ENCODE results near the gene TMEM169. TPM values are rescaled to one million over a fixed set of nuclear protein-coding genes. Genes with fewer than 3 reads are reported as not detected.

The TMEM169 gene
- total RNA-seq, 1 donor = 0.36 TPM

- TF ChIP-seq CTCF (IDR thresholded peaks at IDR 0.05; ENCODE audit: insufficient read depth, low read length) = no peak
- H3K4me3 ChIP-seq (ENCODE audit: low read depth, low read length) = no peak overlapping the region
- DNase-seq (ENCODE audit: low read depth) = peak; percentile 13
Measured at GRCh38 chr2:216118474-216118873, 36.8 kb downstream of the TMEM169 start.

DNA sequence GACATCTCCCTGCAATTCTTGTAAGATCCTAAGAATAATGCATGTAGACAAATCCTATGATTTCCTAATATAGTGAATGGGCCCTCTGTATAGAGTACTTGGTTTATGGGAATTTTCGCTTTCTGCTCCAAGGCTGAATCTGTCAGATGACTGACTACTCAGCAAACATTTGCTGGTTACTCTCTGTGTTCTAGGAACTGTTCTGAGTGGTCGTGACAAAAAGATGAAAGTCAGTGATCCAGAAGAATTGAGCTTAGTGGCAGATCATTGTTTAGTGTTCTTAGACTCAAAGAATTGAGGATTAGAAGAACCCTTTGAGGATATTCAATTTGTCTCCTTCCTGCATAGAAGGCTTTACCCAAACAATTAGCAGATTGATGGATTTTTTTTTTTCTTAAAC, 37.4 kb downstream of the TMEM169 start:
- TF ChIP-seq CTCF (IDR thresholded peaks at IDR 0.05; ENCODE audit: insufficient read depth, low read length) = no peak
- no peak for DNase-seq (ENCODE audit: low read depth)

GRCh38 chr2:216119986-216120385, 38.3 kb downstream of the TMEM169 start:
- DNase-seq (ENCODE audit: low read depth) = no peak
- H3K4me3 ChIP-seq (ENCODE audit: low read depth, low read length) = no peak overlapping the region
- TF ChIP-seq CTCF (IDR thresholded peaks at IDR 0.05; ENCODE audit: insufficient read depth, low read length) = no peak

More for the DNA sequence above, 37.4 kb downstream of the TMEM169 start:
- no peak overlapping the region for H3K4me3 ChIP-seq (ENCODE audit: low read depth, low read length)

GRCh38 chr2:216121255-216121654, 39.5 kb downstream of the TMEM169 start:
- no peak for DNase-seq (ENCODE audit: low read depth)
- TF ChIP-seq CTCF (IDR thresholded peaks at IDR 0.05; ENCODE audit: insufficient read depth, low read length) = no peak
- H3K4me3 ChIP-seq (ENCODE audit: low read depth, low read length) = no peak overlapping the region

DNA sequence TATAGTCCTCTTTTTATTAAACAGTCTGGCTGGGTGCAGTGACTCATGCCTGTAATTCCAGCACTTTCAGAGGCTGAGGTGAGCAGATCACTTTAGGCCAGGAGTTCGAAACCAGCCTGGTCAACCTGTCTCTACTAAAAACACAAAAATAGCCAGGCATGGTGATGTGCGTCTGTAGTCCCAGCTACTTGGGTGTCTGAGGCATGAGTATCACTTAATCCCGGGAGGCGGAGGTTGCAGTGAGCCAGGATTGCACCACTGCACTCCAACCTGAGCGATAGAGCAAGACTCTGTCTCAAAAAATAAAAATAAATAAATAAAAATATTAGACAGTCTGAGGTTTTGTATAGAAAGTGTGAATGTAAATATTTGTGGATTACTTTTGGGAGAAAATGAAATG, 45.2 kb downstream of the TMEM169 start:
- no peak for TF ChIP-seq CTCF (IDR thresholded peaks at IDR 0.05; ENCODE audit: insufficient read depth, low read length)
- H3K4me3 ChIP-seq (ENCODE audit: low read depth, low read length) = no peak overlapping the region
- no peak for DNase-seq (ENCODE audit: low read depth)

- no peak overlapping the region for H3K4me3 ChIP-seq (ENCODE audit: low read depth, low read length)
- DNase-seq (ENCODE audit: low read depth) = no peak
- no peak for TF ChIP-seq CTCF (IDR thresholded peaks at IDR 0.05; ENCODE audit: insufficient read depth, low read length)
Measured at GRCh38 chr2:216130346-216130971, 48.7 kb downstream of the TMEM169 start.

Data from fibroblast of the aortic adventitia (primary cell).